ENCODE measurements around the gene HNRNPAB.

Gene HNRNPAB

GRCh38 chr5:178256746-178257145 lies 52.4 kb downstream of the HNRNPAB start:
- DNase-seq (ENCODE audit: insufficient read length): no peak
- TF ChIP-seq POLR2AphosphoS5 (IDR thresholded peaks at IDR 0.05; ENCODE audit: low read depth, low read length) (no peak), POLR2A (IDR thresholded peaks at IDR 0.05; ENCODE audit: low read depth, low read length) (no peak), TAF1 (IDR thresholded peaks at IDR 0.05; ENCODE audit: borderline replicate concordance, low read depth, low read length) (no peak)
- FAIRE-seq: no peak

- DNase-seq (ENCODE audit: insufficient read length): no peak
- no peak for TF ChIP-seq TAF1 (IDR thresholded peaks at IDR 0.05; ENCODE audit: borderline replicate concordance, low read depth, low read length)
- no peak for TF ChIP-seq POLR2A (IDR thresholded peaks at IDR 0.05; ENCODE audit: low read depth, low read length)
- TF ChIP-seq POLR2AphosphoS5 (IDR thresholded peaks at IDR 0.05; ENCODE audit: low read depth, low read length): no peak
- no peak for FAIRE-seq
Measured at GRCh38 chr5:178257650-178258049, 53.3 kb downstream of the HNRNPAB start.

GRCh38 chr5:178259623-178260536 lies 55.5 kb downstream of the HNRNPAB start:
- no peak for DNase-seq (ENCODE audit: insufficient read length)
- no peak for FAIRE-seq
- TF ChIP-seq TAF1 (IDR thresholded peaks at IDR 0.05; ENCODE audit: borderline replicate concordance, low read depth, low read length) (no peak), POLR2A (IDR thresholded peaks at IDR 0.05; ENCODE audit: low read depth, low read length) (no peak), POLR2AphosphoS5 (IDR thresholded peaks at IDR 0.05; ENCODE audit: low read depth, low read length) (no peak)
